ENCODE data around the gene STT3A.
A peak's percentile ranks its signal among the peaks of the same experiment; 100 is the strongest.
"Not testable (repeated sequence)": the region's sequence is repeated elsewhere in the genome, so short reads cannot be mapped to it uniquely, and the experiment has no call there.

Gene STT3A
- total RNA-seq, result 37.7 reads per million, percentile 62 among the genes with 10 or more reads in this experiment

GRCh38 chr11:125592305-125593113 lies at the start of gene STT3A:
TSS of gene STT3A (plus strand) at chr11:125592852. CDS start at chr11:125595916, 3,064 bp downstream.
- DNase-seq, result peak; percentile 98

- DNase-seq, result no peak
These were observed 41.9 kb upstream of the STT3A start for GRCh38 chr11:125550780-125551179.

- DNase-seq, result no peak
These were observed 40.8 kb upstream of the STT3A start for GRCh38 chr11:125551835-125552342.

- DNase-seq, result no peak
These were observed 39.7 kb upstream of the STT3A start for GRCh38 chr11:125552927-125553326.

GRCh38 chr11:125553357-125553756 lies 39.3 kb upstream of the STT3A start:
- no peak for DNase-seq

- DNase-seq, result no peak
These were observed 38.6 kb upstream of the STT3A start for GRCh38 chr11:125554038-125554437.

- no peak for DNase-seq
These were observed 32.8 kb upstream of the STT3A start for GRCh38 chr11:125559888-125560287.

- DNase-seq, result no peak
These were observed 30.7 kb upstream of the STT3A start for GRCh38 chr11:125561924-125562323.

- DNase-seq, result no peak
These were observed 30.2 kb upstream of the STT3A start for GRCh38 chr11:125562430-125562829.

GRCh38 chr11:125564357-125564756 lies 28.3 kb upstream of the STT3A start:
- no peak for DNase-seq

- DNase-seq, result no peak
These were observed 26.4 kb upstream of the STT3A start for GRCh38 chr11:125566235-125566634.

GRCh38 chr11:125568970-125569914 lies 23.4 kb upstream of the STT3A start, which contains the start of gene EI24:
TSS of gene EI24 (plus strand) at chr11:125569477. CDS start at chr11:125572528, 3,051 bp downstream.
- DNase-seq, result peak; percentile 80

- DNase-seq, result no peak
These were observed 22.6 kb upstream of the STT3A start for GRCh38 chr11:125569915-125570621.

GRCh38 chr11:125570952-125571351 lies 21.7 kb upstream of the STT3A start:
- no peak for DNase-seq

GRCh38 chr11:125572916-125573315 lies 19.7 kb upstream of the STT3A start:
- DNase-seq, result no peak

GRCh38 chr11:125577181-125577580 lies 15.5 kb upstream of the STT3A start:
- DNase-seq, result not testable (repeated sequence)

GRCh38 chr11:125578783-125579182 lies 13.9 kb upstream of the STT3A start:
- DNase-seq, result no peak

GRCh38 chr11:125579811-125580210 lies 12.8 kb upstream of the STT3A start:
- no peak for DNase-seq

- DNase-seq, result no peak
These were observed 9.2 kb upstream of the STT3A start for GRCh38 chr11:125583496-125583895.

- DNase-seq, result no peak
These were observed 7.2 kb upstream of the STT3A start for GRCh38 chr11:125585487-125585886.

GRCh38 chr11:125586623-125587022 lies 6.0 kb upstream of the STT3A start:
- no peak for DNase-seq

- DNase-seq, result no peak
These were observed 5.2 kb upstream of the STT3A start for GRCh38 chr11:125587480-125587879.

GRCh38 chr11:125588505-125588904 lies 4.1 kb upstream of the STT3A start:
- no peak for DNase-seq

Measured in effector CD4-positive, alpha-beta T cell (primary cell).